ENCODE measurements around the gene HMOX2. TPM values are rescaled to one million over a fixed set of nuclear protein-coding genes. Genes with fewer than 3 reads are reported as not detected.

HMOX2 gene
- total RNA-seq, 1 experiment from 2014 or later = 55.1 TPM

DNA sequence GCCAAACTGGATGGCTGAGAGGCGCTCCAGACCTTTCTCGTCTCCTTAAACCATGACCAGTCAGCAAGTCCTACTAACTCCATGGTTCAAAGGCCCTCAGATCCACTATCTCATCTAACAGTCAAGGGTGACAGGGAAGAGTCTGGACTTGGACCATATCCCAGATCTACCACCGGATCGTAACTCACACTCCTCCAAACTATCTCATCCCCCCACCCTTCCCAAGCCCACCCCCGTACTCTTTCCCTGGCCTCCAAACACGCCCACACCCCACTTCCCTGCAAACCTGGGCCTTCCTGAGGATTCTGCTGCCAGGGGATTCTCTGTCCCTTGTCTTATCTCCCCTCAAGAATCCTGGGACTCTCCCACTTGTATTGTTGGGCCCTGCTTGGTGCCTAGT lies 57.3 kb downstream of the HMOX2 start:
- Histone ChIP-seq H3K4me3 (replicated peaks in 1 of 2; ENCODE audit: low read depth in 1 of 2, low read length in 2 of 2) (no peak overlapping the region), H3K4me1 (ENCODE audit: control insufficient read depth in 1 of 2, insufficient read depth in 2 of 2, low read length in 2 of 2) (peaks cover 0 to 10% of the 10 kb centered on the region in 2 experiments; a peak in 1 of 4 replicates), H2AFZ (ENCODE audit: low read depth, low read length, poor library complexity, severe bottlenecking) (no peak overlapping the region), H3K79me2 (ENCODE audit: insufficient read depth, low read length) (no peaks in the 10 kb centered on the region), H3K27me3 (ENCODE audit: insufficient read depth, low read length) (no peaks in the 10 kb centered on the region), H3K36me3 (ENCODE audit: control insufficient read depth in 1 of 2, insufficient read depth in 2 of 2, low read length in 2 of 2) (no peaks in the 10 kb centered on the region), H3K9me3 (ENCODE audit: control insufficient read depth in 1 of 2, insufficient read depth in 1 of 2, low read depth in 1 of 2, low read length in 2 of 2) (no peaks in the 10 kb centered on the region), H4K20me1 (ENCODE audit: insufficient read depth) (no peaks in the 10 kb centered on the region), H3K27ac (ENCODE audit: low read depth, low read length) (no peak overlapping the region), H3K9ac (ENCODE audit: low read length) (no peak overlapping the region), H3K9me2 (ENCODE audit: insufficient read depth) (no peaks in the 10 kb centered on the region), H3K4me2 (ENCODE audit: low read length) (no peak overlapping the region)
- TF ChIP-seq, protein P1, sequence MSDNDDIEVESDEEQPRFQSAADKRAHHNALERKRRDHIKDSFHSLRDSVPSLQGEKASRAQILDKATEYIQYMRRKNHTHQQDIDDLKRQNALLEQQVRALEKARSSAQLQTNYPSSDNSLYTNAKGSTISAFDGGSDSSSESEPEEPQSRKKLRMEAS (IDR thresholded peaks at IDR 0.05) = no peak
- TF ChIP-seq CEBPB (IDR thresholded peaks at IDR 0.05; ENCODE audit: low read depth) = no peak
- TF ChIP-seq TCF7L2 (IDR thresholded peaks at IDR 0.05; ENCODE audit: borderline replicate concordance, extremely low read depth, insufficient read depth, insufficient read length) = no peak
- no peak for TF ChIP-seq ELF1 (IDR thresholded peaks at IDR 0.05; ENCODE audit: borderline replicate concordance, low read depth)
- TF ChIP-seq, protein P2, sequence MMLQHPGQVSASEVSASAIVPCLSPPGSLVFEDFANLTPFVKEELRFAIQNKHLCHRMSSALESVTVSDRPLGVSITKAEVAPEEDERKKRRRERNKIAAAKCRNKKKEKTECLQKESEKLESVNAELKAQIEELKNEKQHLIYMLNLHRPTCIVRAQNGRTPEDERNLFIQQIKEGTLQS (IDR thresholded peaks at IDR 0.05) = no peak
- no peak for TF ChIP-seq YY1 (IDR thresholded peaks at IDR 0.05; ENCODE audit: extremely low read depth, insufficient replicate concordance, low read depth, low read length)
- no peak for TF ChIP-seq FOSL1 (IDR thresholded peaks at IDR 0.05; ENCODE audit: low read depth)
- no peak for TF ChIP-seq EGR1 (IDR thresholded peaks at IDR 0.05; ENCODE audit: low read depth)
- TF ChIP-seq SIN3A (IDR thresholded peaks at IDR 0.05; ENCODE audit: low read depth) = no peak
- no peak for TF ChIP-seq RAD21 (IDR thresholded peaks at IDR 0.05; ENCODE audit: low read depth)
- no peak for TF ChIP-seq SP1 (IDR thresholded peaks at IDR 0.05; ENCODE audit: low read depth)
- no peak for TF ChIP-seq JUND (IDR thresholded peaks at IDR 0.05)
- no peak for TF ChIP-seq ZFX (IDR thresholded peaks at IDR 0.05)
- TF ChIP-seq CBX3 (IDR thresholded peaks at IDR 0.05; ENCODE audit: low read depth) = no peak
- TF ChIP-seq, protein P3, sequence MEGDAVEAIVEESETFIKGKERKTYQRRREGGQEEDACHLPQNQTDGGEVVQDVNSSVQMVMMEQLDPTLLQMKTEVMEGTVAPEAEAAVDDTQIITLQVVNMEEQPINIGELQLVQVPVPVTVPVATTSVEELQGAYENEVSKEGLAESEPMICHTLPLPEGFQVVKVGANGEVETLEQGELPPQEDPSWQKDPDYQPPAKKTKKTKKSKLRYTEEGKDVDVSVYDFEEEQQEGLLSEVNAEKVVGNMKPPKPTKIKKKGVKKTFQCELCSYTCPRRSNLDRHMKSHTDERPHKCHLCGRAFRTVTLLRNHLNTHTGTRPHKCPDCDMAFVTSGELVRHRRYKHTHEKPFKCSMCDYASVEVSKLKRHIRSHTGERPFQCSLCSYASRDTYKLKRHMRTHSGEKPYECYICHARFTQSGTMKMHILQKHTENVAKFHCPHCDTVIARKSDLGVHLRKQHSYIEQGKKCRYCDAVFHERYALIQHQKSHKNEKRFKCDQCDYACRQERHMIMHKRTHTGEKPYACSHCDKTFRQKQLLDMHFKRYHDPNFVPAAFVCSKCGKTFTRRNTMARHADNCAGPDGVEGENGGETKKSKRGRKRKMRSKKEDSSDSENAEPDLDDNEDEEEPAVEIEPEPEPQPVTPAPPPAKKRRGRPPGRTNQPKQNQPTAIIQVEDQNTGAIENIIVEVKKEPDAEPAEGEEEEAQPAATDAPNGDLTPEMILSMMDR (IDR thresholded peaks at IDR 0.05 in 2 of 3, conservative IDR thresholded peaks at IDR 0.05 in 1 of 3; ENCODE audit: borderline replicate concordance in 1 of 3, insufficient read depth in 1 of 3, low read depth in 2 of 3, low read length in 2 of 3) = no peak
- no peak for TF ChIP-seq ZNF274 (IDR thresholded peaks at IDR 0.05; ENCODE audit: low read depth, low read length)
- RAD21 ChIA-PET (ENCODE audit: low non-redundant PET in 1 of 2, low total read pairs in 2 of 2, uncharacterized antibody in 2 of 2, unreplicated experiment in 2 of 2) = no interaction called here
- ATAC-seq (no peak), DNase-seq (ENCODE audit: low read depth, low spot score) (no peak)
- POLR2A ChIA-PET = no interaction called here
- intact Hi-C loops (cut with micrococcal nuclease) = no loop called here
- CTCF ChIA-PET = no interaction called here
- BruUV-seq (replicated peaks) = no TSS peak

All from HCT116 (cell line).